ENCODE data around the gene BRD7. TPM values are rescaled to one million over a fixed set of nuclear protein-coding genes. Genes with fewer than 3 reads are reported as not detected.

Gene BRD7
- total RNA-seq, 1 donor from 2014 or later = 61.3 TPM

DNA sequence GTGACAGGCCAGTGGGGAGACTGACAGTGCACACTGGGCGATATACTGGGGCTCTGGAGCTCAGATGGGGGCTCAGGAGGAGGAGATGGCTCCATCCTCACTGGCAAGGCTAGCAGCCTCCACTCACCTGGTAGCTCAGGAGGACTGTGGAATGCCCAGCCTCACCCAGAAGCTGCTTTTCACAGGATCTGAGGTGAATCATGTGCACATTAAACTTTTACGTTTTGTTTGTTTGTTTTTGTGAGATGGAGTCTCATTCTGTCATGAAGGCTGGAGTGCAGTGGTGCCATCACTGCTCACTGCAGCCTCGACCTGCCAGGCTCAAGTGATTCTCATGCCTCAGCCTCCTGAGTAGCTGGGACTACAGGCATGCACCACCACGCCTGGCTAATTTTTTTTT, 73.8 kb downstream of the BRD7 start:
- Histone ChIP-seq H3K36me3 (ENCODE audit: control insufficient read depth, insufficient read depth, low read length) (no peaks in the 10 kb centered on the region), H3K4me3 (ENCODE audit: low read depth, low read length) (no peak overlapping the region), H3K27me3 (ENCODE audit: control insufficient read depth, insufficient read depth, low read length) (no peaks in the 10 kb centered on the region)
- TF ChIP-seq, protein P1, sequence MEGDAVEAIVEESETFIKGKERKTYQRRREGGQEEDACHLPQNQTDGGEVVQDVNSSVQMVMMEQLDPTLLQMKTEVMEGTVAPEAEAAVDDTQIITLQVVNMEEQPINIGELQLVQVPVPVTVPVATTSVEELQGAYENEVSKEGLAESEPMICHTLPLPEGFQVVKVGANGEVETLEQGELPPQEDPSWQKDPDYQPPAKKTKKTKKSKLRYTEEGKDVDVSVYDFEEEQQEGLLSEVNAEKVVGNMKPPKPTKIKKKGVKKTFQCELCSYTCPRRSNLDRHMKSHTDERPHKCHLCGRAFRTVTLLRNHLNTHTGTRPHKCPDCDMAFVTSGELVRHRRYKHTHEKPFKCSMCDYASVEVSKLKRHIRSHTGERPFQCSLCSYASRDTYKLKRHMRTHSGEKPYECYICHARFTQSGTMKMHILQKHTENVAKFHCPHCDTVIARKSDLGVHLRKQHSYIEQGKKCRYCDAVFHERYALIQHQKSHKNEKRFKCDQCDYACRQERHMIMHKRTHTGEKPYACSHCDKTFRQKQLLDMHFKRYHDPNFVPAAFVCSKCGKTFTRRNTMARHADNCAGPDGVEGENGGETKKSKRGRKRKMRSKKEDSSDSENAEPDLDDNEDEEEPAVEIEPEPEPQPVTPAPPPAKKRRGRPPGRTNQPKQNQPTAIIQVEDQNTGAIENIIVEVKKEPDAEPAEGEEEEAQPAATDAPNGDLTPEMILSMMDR (IDR thresholded peaks at IDR 0.05; ENCODE audit: insufficient read depth, low read length, poor library complexity, severe bottlenecking) = no peak
- DNase-seq (ENCODE audit: low read depth) = no peak

DNA sequence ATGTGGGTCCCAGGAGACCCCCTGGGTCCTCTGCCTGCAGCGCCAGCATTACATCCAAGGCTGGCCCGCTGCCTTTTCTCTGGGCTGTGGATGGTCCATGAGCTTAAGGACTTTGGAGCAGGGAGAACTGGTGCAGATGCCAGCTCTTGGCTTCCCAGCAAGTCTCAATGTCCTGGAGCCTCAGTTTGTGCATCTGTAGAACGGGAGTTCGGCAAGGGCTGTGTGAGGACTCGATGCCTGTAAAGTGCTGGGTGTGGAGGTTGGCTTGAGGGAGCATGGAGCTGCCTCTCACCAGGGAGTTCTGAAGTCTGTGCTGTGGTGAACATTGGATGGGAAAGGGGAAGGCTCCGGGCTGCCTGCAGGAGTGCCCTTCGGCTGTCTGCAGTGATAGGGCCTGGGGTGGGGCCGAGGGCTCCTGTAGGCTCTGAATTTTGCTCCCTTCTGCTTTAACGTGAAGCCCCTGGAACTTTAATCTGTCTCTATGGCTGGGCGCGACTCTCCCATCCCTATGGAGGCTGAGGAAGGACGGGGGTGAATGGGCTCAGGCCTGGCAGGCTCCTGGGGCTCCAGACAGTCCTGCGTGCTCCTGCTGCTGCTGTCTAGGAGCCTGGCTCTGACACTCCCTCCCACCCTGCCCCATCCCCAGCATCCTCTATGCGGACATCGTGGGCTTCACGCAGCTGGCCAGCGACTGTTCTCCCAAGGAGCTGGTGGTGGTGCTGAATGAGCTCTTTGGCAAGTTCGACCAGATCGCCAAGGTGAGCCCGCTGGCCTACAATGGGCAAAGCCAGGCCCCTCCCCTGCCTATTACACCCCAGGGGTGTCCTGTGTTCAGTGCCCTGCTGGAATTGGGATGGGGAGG, 74.6 kb downstream of the BRD7 start:
- Histone ChIP-seq H3K4me3 (ENCODE audit: low read depth, low read length) (no peak overlapping the region), H3K27me3 (ENCODE audit: control insufficient read depth, insufficient read depth, low read length) (no peaks in the 10 kb centered on the region), H3K36me3 (ENCODE audit: control insufficient read depth, insufficient read depth, low read length) (no peaks in the 10 kb centered on the region)
- no peak for DNase-seq (ENCODE audit: low read depth)
- TF ChIP-seq, protein P1 (IDR thresholded peaks at IDR 0.05; ENCODE audit: insufficient read depth, low read length, poor library complexity, severe bottlenecking) = no peak

DNA sequence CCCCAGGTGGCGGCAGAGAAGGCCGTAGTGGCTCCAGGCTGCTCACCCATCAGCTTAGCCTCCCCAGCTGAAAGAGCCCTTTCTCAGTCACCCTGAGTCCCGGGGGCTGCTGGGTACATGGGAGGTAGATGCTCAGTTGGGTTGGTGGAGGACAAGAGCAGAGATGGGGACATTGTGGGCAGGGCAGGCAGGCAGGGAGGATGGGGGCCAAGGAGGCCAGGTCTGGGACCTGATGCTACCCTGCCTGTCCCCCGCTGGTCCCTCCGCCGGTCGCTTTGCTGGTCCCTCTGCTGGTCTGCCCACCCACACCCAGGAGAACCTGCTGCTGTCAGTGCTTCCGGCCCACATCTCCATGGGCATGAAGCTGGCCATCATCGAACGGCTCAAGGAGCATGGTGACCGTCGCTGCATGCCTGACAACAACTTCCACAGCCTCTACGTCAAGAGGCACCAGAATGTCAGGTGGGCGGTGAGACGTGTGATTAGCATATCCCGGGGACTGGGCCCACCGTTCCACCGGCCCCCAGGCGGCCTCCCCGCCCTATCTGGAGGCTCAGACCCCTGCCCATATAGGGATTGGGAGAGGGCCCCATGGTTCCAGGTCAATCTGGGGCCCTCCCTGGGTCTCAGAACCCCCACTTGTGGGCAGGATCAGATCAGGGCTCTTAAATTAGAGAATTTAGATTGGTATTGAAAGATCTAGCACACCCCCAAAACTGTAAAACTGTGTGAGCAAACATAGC, 75.6 kb downstream of the BRD7 start:
- DNase-seq (ENCODE audit: low read depth) = no peak
- Histone ChIP-seq H3K36me3 (ENCODE audit: control insufficient read depth, insufficient read depth, low read length) (no peaks in the 10 kb centered on the region), H3K27me3 (ENCODE audit: control insufficient read depth, insufficient read depth, low read length) (no peaks in the 10 kb centered on the region), H3K4me3 (ENCODE audit: low read depth, low read length) (no peak overlapping the region)
- TF ChIP-seq, protein P1 (IDR thresholded peaks at IDR 0.05; ENCODE audit: insufficient read depth, low read length, poor library complexity, severe bottlenecking) = no peak

DNA sequence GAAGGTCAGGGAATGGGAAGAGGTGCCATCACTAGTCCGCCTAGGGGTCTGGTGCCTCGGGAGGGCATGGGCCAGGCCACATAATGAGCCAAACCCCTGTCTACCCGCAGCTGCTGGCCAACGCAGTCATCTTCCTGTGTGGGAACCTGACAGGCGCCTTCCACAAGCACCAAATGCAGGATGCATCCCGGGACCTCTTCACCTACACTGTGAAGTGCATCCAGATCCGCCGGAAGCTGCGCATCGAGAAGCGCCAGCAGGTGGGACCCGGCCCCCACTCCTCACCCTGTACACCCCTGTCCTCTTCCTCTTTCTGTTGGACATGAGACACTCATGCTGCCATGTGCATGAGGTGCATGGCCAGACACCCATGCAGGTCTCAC, 76.2 kb downstream of the BRD7 start:
- no peaks in the 10 kb centered on the region for H3K36me3 ChIP-seq (ENCODE audit: control insufficient read depth, insufficient read depth, low read length)

DNA sequence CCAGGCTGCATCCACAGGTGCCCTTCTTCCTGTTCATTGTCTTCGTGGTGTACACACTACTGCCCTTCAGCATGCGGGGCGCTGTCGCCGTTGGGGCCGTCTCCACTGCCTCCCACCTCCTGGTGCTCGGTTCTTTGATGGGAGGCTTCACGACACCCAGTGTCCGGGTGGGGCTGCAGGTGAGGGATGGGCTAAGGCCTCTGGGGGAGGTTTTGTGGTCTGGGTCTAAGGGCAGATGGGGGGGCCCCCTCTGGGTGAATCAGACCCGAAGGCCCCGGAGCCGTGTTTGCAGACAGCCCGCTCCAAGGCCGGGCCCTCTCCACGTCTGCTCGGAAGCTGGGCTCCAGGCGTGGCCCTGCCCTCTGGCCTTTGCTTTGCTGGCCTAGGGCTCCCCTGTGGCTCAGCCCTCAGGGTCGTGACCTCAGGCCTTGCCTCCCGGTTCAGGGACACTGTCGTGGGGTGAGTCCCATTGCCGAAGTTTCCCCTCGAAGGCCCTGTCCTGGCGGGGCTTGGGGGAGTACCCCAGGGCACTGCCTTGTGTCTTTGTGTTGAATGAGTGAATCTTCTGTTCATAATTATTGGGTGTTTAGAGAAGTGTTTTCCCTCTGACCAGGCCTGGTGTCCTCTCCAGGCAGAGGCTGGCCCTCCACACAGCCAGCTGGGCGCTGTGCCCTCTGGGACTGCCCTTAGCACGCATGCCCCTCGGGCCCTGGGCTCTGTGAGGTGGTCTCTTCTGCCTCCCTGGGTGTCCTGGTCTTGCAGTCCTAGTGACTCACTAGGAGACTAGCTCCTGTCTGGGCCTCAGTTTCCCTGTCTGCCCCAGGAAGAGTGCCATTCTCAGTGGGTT, 76.8 kb downstream of the BRD7 start:
- H3K4me3 ChIP-seq (ENCODE audit: low read depth, low read length) = no peak overlapping the region
- TF ChIP-seq, protein P1 (IDR thresholded peaks at IDR 0.05; ENCODE audit: insufficient read depth, low read length, poor library complexity, severe bottlenecking) = no peak
- DNase-seq (ENCODE audit: low read depth) = no peak
- H3K27me3 ChIP-seq (ENCODE audit: control insufficient read depth, insufficient read depth, low read length) = no peaks in the 10 kb centered on the region
- no peaks in the 10 kb centered on the region for H3K36me3 ChIP-seq (ENCODE audit: control insufficient read depth, insufficient read depth, low read length)

More for the DNA sequence above, 76.2 kb downstream of the BRD7 start:
- Histone ChIP-seq H3K27me3 (ENCODE audit: control insufficient read depth, insufficient read depth, low read length) (no peaks in the 10 kb centered on the region), H3K4me3 (ENCODE audit: low read depth, low read length) (no peak overlapping the region)
- TF ChIP-seq, protein P1 (IDR thresholded peaks at IDR 0.05; ENCODE audit: insufficient read depth, low read length, poor library complexity, severe bottlenecking) = no peak
- no peak for DNase-seq (ENCODE audit: low read depth)

Measured in kidney epithelial cell (primary cell).